Ammon's horn (tissue), 1 donor: Measurements from ENCODE around the gene NAA15.
"Not testable (repeated sequence)": the region's sequence is repeated elsewhere in the genome, so short reads cannot be mapped to it uniquely, and the experiment has no call there.

Experiments
- DNase-seq: peaks from one replicate; pipeline ENCODE4 v3.0.0-alpha.2; 2016; ENCODE audit warnings: low spot score

Gene NAA15

GRCh38 chr4:139297001-139297410 lies 4.3 kb upstream of the NAA15 start:
- DNase-seq = no peak

GRCh38 chr4:139299536-139299935 lies 1.8 kb upstream of the NAA15 start:
- DNase-seq = no peak

DNA sequence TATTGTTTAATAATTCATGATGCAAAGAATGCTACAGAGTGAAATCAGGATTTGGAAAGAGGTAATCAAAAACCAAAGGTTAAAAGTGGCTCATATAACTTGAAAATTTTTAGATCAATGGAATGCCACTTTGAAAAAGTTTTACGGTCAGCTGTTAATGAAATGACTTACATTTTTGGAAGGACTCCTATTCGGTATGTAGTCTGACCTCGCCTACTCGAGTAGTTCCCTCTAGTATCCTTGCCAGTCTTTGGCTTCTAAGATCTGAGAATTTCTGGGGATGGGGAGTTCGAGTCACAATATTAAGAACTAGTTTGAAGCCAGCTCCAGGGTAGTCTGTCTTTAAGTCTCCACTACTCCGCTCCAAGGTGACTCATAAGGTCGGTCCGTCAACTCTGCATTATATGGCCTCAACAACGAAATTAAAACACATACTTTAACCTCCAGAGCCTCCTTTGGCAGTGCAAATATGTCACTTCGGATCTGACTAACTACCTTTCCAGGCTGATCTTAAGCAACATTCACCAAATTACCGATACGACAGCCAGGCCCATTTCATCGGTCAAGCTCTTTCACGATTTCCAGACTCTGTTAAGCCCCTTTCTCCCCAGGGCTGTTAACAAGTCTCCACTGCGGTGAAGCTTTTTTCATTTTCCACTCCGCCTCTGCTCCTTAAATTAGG lies 733 bp upstream of the NAA15 start:
- DNase-seq = peak; percentile 23

DNA sequence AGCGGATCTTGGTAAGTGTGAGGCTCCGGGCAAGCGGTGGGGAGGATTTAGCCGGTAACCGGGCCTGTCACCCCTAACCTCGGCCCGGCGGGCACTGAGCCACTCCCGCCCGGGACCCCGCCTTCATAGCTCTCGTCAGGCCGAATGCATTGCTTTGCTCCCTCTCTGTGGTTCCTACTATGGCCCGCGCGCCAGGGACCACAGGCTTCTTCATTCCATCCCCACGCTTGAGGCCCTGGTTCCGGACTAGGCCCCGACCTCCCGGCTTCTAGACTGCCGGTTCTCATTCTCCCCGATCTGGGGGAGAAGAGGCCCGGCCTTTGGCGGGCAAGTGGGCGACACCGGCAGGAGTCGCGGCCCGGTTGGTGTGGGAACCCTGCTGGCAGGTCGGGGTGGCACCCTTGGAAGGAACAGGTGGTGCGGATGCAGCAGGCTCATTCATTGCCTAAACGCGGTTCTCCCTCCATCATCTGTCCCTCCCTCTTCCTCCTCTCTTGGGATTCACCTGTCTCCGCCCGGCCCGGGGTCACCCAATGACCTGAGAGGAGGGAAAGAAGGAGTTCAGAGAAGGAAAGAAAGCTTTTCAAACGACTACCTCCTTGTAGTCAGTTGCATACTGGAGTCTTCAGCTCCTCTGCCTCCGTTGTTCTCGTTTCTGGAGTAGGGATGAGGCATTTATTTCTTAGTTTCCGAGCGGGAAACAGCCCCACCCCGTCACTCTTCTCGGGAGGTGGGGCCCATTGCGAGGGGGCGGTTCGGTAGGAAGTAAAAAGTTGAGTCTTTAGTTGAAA lies 711 bp downstream of the NAA15 start, which contains the start of gene NDUFC1:
Gene NDUFC1 (minus strand): TSS at position 657 of the 791 bp plus-strand sequence. CDS start 6,679 bp downstream, outside the sequence.
- DNase-seq = peak; percentile 35

DNA sequence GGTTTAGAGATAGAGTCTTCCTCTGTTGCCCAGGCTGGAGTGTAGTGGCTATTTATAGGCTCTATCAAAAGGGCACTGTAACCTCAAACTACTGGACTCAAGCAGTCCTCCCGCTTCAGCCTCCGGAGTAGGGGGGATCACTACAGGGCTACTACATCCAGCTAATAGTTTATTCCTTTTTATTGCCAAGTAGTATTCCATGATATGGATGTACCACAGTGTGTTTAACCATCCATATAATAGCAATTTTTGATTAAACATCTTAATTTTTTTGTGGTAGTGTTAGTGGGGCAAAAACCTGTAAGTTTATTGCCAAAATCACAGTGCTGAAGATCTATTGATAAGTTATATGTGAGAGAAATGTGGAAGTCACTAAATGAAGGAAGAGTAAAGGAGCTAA lies 3.6 kb downstream of the NAA15 start:
- DNase-seq = no peak

- no peak for DNase-seq
Observed at GRCh38 chr4:139311909-139312308, 10.6 kb downstream of the NAA15 start.

DNA sequence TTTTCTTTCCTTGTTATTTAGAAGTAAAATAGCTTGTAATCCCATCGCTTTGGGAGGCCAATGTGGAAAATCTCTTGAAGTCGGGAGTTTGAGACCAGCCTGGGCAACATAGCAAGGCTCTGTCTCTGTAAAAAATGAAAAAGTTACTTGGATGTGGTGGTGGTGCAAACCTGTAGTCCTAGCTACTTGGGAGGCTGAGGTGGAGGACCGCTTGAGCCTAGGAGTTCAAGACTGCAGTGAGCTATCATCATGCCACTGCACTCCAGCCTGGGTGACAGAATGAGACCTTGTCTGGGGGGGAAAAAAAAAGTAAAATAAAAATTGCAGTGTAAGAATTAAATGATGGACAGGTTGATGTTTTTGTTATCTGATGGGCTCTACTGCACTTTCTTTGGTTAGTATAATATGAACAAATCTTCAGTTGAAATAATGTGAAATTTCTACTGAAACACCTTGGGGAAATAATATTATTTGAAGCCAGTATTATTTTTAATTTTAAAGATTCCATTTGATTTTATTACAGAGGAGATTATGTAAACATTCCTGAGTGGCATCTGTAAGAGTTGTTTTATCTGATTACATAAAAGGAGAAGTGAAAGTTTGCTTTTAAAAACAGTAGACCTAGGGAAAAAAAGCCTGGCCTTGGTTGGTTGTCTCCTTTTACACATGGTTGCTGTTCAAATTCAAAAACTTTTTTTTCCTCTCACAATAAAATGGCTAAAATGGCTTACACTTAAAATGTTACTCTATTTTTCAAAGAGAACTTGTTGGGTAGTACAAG lies 11.4 kb downstream of the NAA15 start:
- no peak for DNase-seq

DNA sequence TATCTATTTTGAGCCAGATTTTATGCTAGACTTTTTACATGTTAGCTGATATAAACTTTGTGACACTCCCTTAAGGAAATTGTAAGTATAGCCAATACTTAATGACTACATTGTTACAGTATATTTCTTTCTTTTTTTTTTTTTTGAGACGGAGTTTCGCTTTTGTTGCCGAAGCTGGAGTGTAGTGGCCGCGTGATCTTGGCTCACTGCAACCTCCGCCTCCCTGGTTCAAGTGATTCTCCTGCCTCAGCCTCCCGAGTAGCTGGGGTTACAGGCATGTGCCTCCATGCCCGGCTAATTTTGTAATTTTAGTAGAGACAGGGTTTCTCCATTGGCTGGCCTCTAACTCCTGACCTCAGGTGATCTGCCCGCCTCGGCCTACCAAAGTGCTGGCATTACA lies 12.1 kb downstream of the NAA15 start:
- DNase-seq = not testable (repeated sequence)

GRCh38 chr4:139314047-139314800 lies 12.9 kb downstream of the NAA15 start:
- no peak for DNase-seq

GRCh38 chr4:139315221-139315675 lies 13.9 kb downstream of the NAA15 start:
- DNase-seq = no peak

- no peak for DNase-seq
Observed at GRCh38 chr4:139316733-139317132, 15.4 kb downstream of the NAA15 start.

DNA sequence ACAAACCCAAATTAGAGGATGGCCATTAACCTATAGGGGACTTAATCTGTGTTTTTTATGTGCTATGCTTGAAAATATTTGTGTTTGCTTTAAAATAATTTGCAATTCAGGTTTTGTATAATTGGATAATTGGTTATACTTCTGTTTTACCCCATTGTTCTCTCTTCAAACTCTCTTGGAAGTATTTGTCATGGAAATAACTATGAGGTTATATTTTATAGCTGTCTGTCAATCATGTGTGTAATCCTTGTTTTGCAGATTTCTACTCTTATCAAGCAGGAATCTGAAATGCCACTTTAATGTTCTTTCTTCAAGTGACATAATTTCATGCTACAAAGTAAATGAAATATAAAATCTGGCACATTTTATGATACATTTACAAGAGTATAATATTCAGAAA lies 16.3 kb downstream of the NAA15 start:
- DNase-seq = no peak

DNA sequence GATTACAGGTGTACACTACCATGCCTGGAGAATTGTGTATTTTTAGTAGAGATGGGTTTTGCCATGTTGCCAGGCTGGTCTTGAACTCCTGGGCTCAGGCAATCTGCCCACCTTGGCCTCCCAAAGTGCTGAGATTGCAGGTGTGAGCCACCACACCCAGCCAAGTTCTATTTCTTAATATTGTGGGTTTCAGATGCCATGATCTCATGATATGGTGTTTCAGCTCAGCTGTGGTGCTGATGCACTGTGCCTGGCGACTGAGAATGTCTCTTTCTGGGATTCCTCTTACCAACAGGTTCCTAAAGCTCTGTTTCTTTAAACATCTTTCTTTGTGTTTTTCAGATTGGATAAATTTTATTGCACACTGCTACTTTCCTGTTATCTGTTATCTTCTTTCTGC lies 18.3 kb downstream of the NAA15 start:
- DNase-seq = no peak

DNA sequence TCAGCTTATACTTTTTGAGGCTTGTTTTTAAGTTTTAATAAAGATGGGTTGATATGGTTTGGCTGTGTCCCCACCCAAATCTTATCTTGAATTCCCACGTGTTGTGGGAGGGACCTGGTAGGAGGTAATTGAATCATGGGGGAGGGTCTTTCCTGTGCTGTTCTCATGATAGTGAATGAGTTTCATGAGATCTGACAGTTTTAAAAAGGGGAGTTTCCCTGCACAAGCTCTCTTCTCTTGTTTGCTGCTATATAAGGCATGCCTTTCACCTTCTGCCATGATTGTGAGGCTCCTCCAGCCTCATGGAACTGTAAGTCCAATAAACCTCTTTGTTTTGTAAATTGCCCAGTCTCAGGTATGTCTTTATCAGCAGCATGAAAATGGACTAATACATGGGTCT lies 20.8 kb downstream of the NAA15 start:
- not testable (repeated sequence) for DNase-seq

DNA sequence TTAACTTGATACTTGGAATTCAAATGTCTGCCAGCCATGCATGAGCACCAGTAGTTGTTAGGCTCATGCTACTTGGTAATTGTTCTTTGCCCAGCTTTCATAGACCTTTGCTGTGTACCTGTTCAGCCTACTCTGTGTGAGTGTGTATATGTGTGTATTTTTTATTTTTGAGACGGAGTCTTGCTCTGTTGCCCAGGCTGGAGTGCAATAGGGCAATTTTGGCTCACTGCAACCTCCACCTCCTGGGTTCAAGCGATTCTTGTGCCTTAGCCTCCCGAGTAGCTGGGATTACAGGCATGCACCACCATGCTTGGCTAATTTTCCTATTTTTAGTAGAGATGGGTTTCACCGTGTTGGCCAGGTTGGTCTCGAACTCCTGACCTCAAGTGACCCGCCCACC lies 21.2 kb downstream of the NAA15 start:
- not testable (repeated sequence) for DNase-seq

GRCh38 chr4:139324620-139325019 lies 23.3 kb downstream of the NAA15 start:
- DNase-seq = no peak

DNA sequence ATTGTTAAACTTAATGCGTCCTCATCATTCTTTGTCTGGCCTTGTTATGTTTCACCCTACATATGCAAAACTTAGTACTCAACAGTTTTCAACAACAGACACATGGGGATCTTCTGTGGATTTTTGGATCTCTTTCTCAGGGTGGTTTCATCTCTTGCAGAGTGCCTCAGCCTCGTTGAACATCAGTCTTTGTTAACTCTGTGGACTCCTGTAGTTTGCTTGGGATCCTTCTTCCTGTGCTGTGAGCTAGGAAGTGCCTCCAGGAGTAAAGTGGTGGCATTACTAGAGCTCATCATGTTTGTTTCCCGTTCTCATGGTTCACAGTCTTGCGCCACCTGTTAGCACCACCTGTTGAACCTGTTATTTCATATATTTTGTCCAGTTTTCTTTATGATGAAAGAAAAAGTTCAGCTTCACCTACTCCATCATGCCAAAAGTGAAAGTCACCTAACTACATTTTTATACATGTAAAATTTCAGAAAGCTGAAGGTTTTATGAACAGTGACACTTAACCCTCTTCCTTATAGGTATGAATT lies 28.4 kb downstream of the NAA15 start:
- no peak for DNase-seq

GRCh38 chr4:139330283-139330682 lies 29.0 kb downstream of the NAA15 start:
- DNase-seq = peak; percentile 58

DNA sequence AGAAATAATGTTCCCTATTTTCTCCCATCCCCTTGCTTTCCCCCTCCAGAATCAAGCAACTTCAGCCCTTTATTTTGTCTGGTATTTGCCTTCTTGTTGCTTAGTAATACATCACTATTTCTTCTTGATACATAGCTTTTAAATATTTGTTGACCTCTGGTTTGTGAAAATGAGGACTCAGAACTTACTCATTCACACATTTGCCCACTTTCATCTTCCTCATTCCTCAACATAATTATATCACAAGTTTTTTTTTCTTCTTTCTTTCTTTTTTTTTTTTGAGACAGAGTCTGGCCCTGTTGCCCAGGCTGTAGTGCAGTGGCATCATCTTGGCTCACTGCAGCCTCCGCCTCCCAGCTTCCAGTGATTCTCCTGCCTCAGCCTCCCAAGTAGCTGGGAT lies 29.9 kb downstream of the NAA15 start:
- no peak for DNase-seq

GRCh38 chr4:139333046-139333445 lies 31.7 kb downstream of the NAA15 start:
- DNase-seq = no peak

- no peak for DNase-seq
Observed at GRCh38 chr4:139337612-139338011, 36.3 kb downstream of the NAA15 start.

- DNase-seq = no peak
Observed at GRCh38 chr4:139361301-139361700, 60.0 kb downstream of the NAA15 start.
